HCT116 (cell line): ENCODE measurements around the gene SLFN12. TPM values are rescaled to one million over a fixed set of nuclear protein-coding genes. Genes with fewer than 3 reads are reported as not detected.

Source experiments
- ATAC-seq: fragments of 200-7000 bp; cut with Tn5 transposase; 2 replicates; pipeline ENCODE4 v1.9.1; 2020; ENCODE audit warnings: mild to moderate bottlenecking, moderate library complexity
- Bru-seq: library from RNA; stranded (reverse); fragments of 400-500 nt; gene quantifications from one replicate; lab custom pipeline; 2021; lab: Mats Ljungman, UMichigan
- BruChase-seq, 2 experiments: library from RNA; stranded (reverse); fragments of 400-500 nt; gene quantifications; one replicate each; lab custom pipeline; 2021; lab: Mats Ljungman, UMichigan
- BruUV-seq: library from RNA; stranded (reverse); fragments of 400-500 nt; replicated peaks from 2 replicates; lab custom pipeline; 2021; lab: Mats Ljungman, UMichigan
- CTCF ChIA-PET: fragments of 300-600 bp; sonication (Branson Sonifier 250); formaldehyde crosslinking; loops from one replicate; lab custom pipeline; 2021; ENCODE audit warnings: antibody characterized with exemption; lab: Charles Lee
- POLR2A ChIA-PET: fragments of 300-600, 350-600 bp; sonication (Branson Sonifier 250); formaldehyde crosslinking; loops from one replicate; lab custom pipeline; 2021; ENCODE audit warnings: antibody characterized with exemption; lab: Charles Lee
- RAD21 ChIA-PET, 2 experiments: fragments of 300-600 bp; sonication (Branson Sonifier 250); formaldehyde crosslinking; loops; one replicate each; lab custom pipeline; 2023; ENCODE audit warnings: low total read pairs in 2 of 2; ENCODE audit not compliant: uncharacterized antibody in 2 of 2, unreplicated experiment in 2 of 2, low non-redundant PET in 1 of 2; lab: Charles Lee
- DNase-seq: peaks from one replicate; pipeline ENCODE4 v3.0.0-alpha.2; 2010; ENCODE audit warnings: low read depth, low spot score
- H2AFZ ChIP-seq: fragments of 200-600 bp; shearing (Covaris generic), sonication (generic); 2 replicates; pipeline ENCODE4 v1.6.1; 2017; ENCODE audit warnings: low read depth, mixed run types, mixed read lengths, antibody characterized with exemption, low read length; ENCODE audit not compliant: poor library complexity, severe bottlenecking
- H3K27ac ChIP-seq: 2 replicates; pipeline ENCODE4 v1.5.1; 2012; ENCODE audit warnings: low read depth, low read length
- H3K27me3 ChIP-seq: fragments of 200-600 bp; sonication (generic); 2 replicates; pipeline ENCODE4 v1.6.1; 2016; ENCODE audit warnings: mixed run types, low read length, mixed read lengths; ENCODE audit not compliant: insufficient read depth
- H3K36me3 ChIP-seq, 2 experiments: fragments of 200-500 bp in 1 of 2; fragments of 200-600 bp in 1 of 2; sonication (Bioruptor generic) in 1 of 2; sonication (generic) in 1 of 2; 2 replicates each; pipeline versions ENCODE4 v1.5.1 to v1.6.1; 2014 to 2016; ENCODE audit warnings: low read length in 2 of 2, inconsistent platforms in 1 of 2, mixed read lengths in 1 of 2, mixed run types in 1 of 2; ENCODE audit not compliant: insufficient read depth in 2 of 2, control insufficient read depth in 1 of 2
- H3K4me1 ChIP-seq, 2 experiments: fragments of 200-600 bp in 1 of 2; sonication (generic) in 1 of 2; 2 replicates each; pipeline versions ENCODE4 v1.5.1 to v1.6.1; 2012 to 2017; ENCODE audit warnings: low read length in 2 of 2, inconsistent platforms in 1 of 2, mild to moderate bottlenecking in 1 of 2, mixed read lengths in 1 of 2, mixed run types in 1 of 2, moderate library complexity in 1 of 2; ENCODE audit not compliant: insufficient read depth in 2 of 2, control insufficient read depth in 1 of 2
- H3K4me2 ChIP-seq: fragments of 200-600 bp; sonication (generic); 2 replicates; pipeline ENCODE4 v1.6.1; 2017; ENCODE audit warnings: mixed run types, low read length, mixed read lengths
- H3K4me3 ChIP-seq, 2 experiments: fragments of 200-600 bp in 1 of 2; sonication (generic) in 1 of 2; replicated peaks in 1 of 2; 2 replicates each; pipeline ENCODE4 v1.5.1; 2011 to 2016; ENCODE audit warnings: low read length in 2 of 2, control low read depth in 1 of 2, low read depth in 1 of 2, mild to moderate bottlenecking in 1 of 2, mixed read lengths in 1 of 2, mixed run types in 1 of 2
- H3K79me2 ChIP-seq: fragments of 200-600 bp; sonication (generic); 2 replicates; pipeline ENCODE4 v1.6.1; 2017; ENCODE audit warnings: mild to moderate bottlenecking, mixed run types, low read length, moderate library complexity, mixed read lengths; ENCODE audit not compliant: insufficient read depth
- H3K9ac ChIP-seq: fragments of 200-600 bp; sonication (generic); 2 replicates; pipeline ENCODE4 v1.6.1; 2016; ENCODE audit warnings: low read length, mixed read lengths
- H3K9me2 ChIP-seq: fragments of 200-600 bp; sonication (generic), shearing (Covaris generic); 2 replicates; pipeline ENCODE4 v1.6.1; 2017; ENCODE audit warnings: mixed run types, mild to moderate bottlenecking, moderate library complexity; ENCODE audit not compliant: insufficient read depth
- H3K9me3 ChIP-seq, 2 experiments: fragments of 200-500 bp in 1 of 2; fragments of 200-600 bp in 1 of 2; sonication (Bioruptor generic) in 1 of 2; sonication (generic) in 1 of 2; 2 replicates each; pipeline ENCODE4 v1.6.1; 2014 to 2017; ENCODE audit warnings: low read length in 2 of 2, mixed read lengths in 2 of 2, inconsistent platforms in 1 of 2, low read depth in 1 of 2, mild to moderate bottlenecking in 1 of 2, mixed run types in 1 of 2, moderate library complexity in 1 of 2; ENCODE audit not compliant: control insufficient read depth in 1 of 2, insufficient read depth in 1 of 2
- H4K20me1 ChIP-seq: fragments of 200-600 bp; sonication (generic), shearing (Covaris generic); 2 replicates; pipeline ENCODE4 v1.6.1; 2017; ENCODE audit warnings: mixed run types, mild to moderate bottlenecking, moderate library complexity; ENCODE audit not compliant: insufficient read depth
- ATF3 ChIP-seq: IDR thresholded peaks from 2 replicates; pipeline ENCODE4 v1.6.1; 2012
- EZH2phosphoT487 ChIP-seq: fragments of 200-600 bp; IDR thresholded peaks from 2 replicates; pipeline ENCODE4 v1.6.1; 2018; ENCODE audit warnings: antibody characterized with exemption, borderline replicate concordance
- FOSL1 ChIP-seq: IDR thresholded peaks from 2 replicates; pipeline ENCODE4 v1.6.1; 2012; ENCODE audit warnings: low read depth
- JUND ChIP-seq: IDR thresholded peaks from 2 replicates; pipeline ENCODE4 v1.6.1; 2012
- POLR2AphosphoS5 ChIP-seq: IDR thresholded peaks from 2 replicates; pipeline ENCODE4 v1.6.1; 2011; ENCODE audit warnings: mild to moderate bottlenecking, low read depth, low read length, moderate library complexity
- REST ChIP-seq: IDR thresholded peaks from 2 replicates; pipeline ENCODE4 v1.6.1; 2012; ENCODE audit warnings: low read depth
- SIN3A ChIP-seq: IDR thresholded peaks from 2 replicates; pipeline ENCODE4 v1.6.1; 2012; ENCODE audit warnings: low read depth
- SP1 ChIP-seq: IDR thresholded peaks from 2 replicates; pipeline ENCODE4 v1.6.1; 2012; ENCODE audit warnings: low read depth
- SRF ChIP-seq: IDR thresholded peaks from 2 replicates; pipeline ENCODE4 v1.6.1; 2012; ENCODE audit warnings: low read depth
- YY1 ChIP-seq: IDR thresholded peaks from 2 replicates; pipeline ENCODE4 v1.6.1; 2011; ENCODE audit warnings: low read length, low read depth, moderate library complexity, mild to moderate bottlenecking; ENCODE audit not compliant: insufficient replicate concordance; ENCODE audit errors: extremely low read depth
- ZBTB33 ChIP-seq: IDR thresholded peaks from 2 replicates; pipeline ENCODE4 v1.6.1; 2011; ENCODE audit warnings: mild to moderate bottlenecking, low read length, moderate library complexity; ENCODE audit not compliant: insufficient replicate concordance; ENCODE audit errors: extremely low read depth
- ZFX ChIP-seq: fragments of 450-650 bp; IDR thresholded peaks from 2 replicates; pipeline ENCODE4 v1.6.1; 2017
- intact Hi-C: fragments of 100-400 bp; cut with micrococcal nuclease; formaldehyde crosslinking; loops from 2 replicates; pipeline ENCODE4 v1.10.0; 2022
- long read RNA-seq: library from polyadenylated mRNA; unstranded; transcript quantifications from one replicate; pipeline ENCODE4 v2.0.0, GENCODE V29; 2021; ENCODE audit not compliant: unreplicated experiment
- polyA plus RNA-seq: library from polyadenylated mRNA; unstranded; fragments of >200 nt; gene quantifications from 2 replicates; pipeline ENCODE4 v1.2.1, GENCODE V29; 2012; ENCODE audit warnings: missing spikeins
- total RNA-seq: library from RNA; stranded (reverse); gene quantifications from one replicate; pipeline ENCODE4 v1.2.1, GENCODE V29; 2021; ENCODE audit not compliant: unreplicated experiment

SLFN12 gene
- not detected for total RNA-seq
- not detected in 2 replicates for polyA plus RNA-seq
- not detected for Bru-seq, nascent RNA
- BruChase-seq, experiment 1, labeled RNA remaining after a 6-hour chase = not detected
- percentile 4 among the genes with signal in this experiment for BruChase-seq, experiment 2, labeled RNA remaining after a 2-hour chase
- long read RNA-seq = 0 reads

- RAD21 ChIA-PET = no interaction called here
Measured at GRCh38 chr17:35432176-35433074, at the start of gene SLFN12. SLFN12 (minus strand) TSS chr17:35432500; CDS start chr17:35423028, 9,472 bp downstream.

More at GRCh38 chr17:35432176-35433074, at the start of gene SLFN12:
- no TSS peak for BruUV-seq
- TF ChIP-seq ZBTB33 (no peak), REST (no peak), EZH2phosphoT487 (no peak), SP1 (no peak), ATF3 (no peak), SRF (no peak), FOSL1 (no peak), ZFX (no peak), POLR2AphosphoS5 (no peak), JUND (no peak), YY1 (no peak), SIN3A (no peak)
- ATAC-seq (no peak), DNase-seq (no peak)
- peak within 1 kb of the TSS; percentile 80 for H3K4me2 ChIP-seq
- peaks cover 12 to 16% of the 10 kb centered on the region in 2 experiments for H3K4me1 ChIP-seq
- H3K9ac ChIP-seq = no peak within 1 kb of the TSS
- H2AFZ ChIP-seq = peak within 1 kb of the TSS; percentile 84
- no peaks in the 10 kb centered on the region for H3K79me2 ChIP-seq
- no peaks in the 10 kb centered on the region for H3K36me3 ChIP-seq
- no peaks in the 10 kb centered on the region for H3K9me3 ChIP-seq
- no peaks in the 10 kb centered on the region for H3K9me2 ChIP-seq
- peak within 1 kb of the TSS in 1 of 2 experiments; percentile 41; a peak in 1 of 4 replicates for H3K4me3 ChIP-seq
- intact Hi-C loops = no loop called here
- H3K27me3 ChIP-seq = peaks cover under 1% of the 10 kb centered on the region; the same call in 1 of the 2 replicates
- CTCF ChIA-PET = no interaction called here
- POLR2A ChIA-PET = no interaction called here
- peak within 1 kb of the TSS; percentile 39; the same call in 1 of the 2 replicates for H3K27ac ChIP-seq
- H4K20me1 ChIP-seq = no peaks in the 10 kb centered on the region
